GM20000 (cell line): ENCODE measurements around the gene NRP1.

ENCODE experiments used
- DNase-seq: peaks from one replicate; pipeline ENCODE4 v3.0.0; 2012; ENCODE audit warnings: low spot score
- TF ChIP-seq, protein P1 (sequence below): IDR thresholded peaks from 2 replicates; pipeline ENCODE4 v1.5.1; 2012; ENCODE audit warnings: mild to moderate bottlenecking, control low read depth; ENCODE audit errors: extremely low read depth, missing control alignments

Gene NRP1

DNA sequence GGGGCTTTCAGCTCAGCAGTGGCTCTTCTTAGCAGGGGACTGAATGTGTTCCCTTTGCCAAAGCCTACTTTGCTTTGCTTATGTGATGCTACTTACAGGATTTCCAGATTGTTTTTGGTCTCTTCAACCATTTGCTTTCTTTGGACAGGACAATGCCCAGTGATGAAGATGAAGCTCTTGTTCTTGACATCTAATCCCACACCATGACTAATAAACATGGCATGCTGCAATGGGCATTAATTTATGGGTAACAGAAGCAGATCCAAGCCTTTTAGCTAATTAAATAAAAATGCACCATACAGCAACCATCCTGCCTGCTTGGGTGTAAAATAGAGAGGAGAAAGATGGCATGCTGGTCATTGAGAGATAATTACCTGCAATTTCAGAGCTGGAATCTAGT lies 200.9 kb downstream of the NRP1 start:
- TF ChIP-seq, protein P1, sequence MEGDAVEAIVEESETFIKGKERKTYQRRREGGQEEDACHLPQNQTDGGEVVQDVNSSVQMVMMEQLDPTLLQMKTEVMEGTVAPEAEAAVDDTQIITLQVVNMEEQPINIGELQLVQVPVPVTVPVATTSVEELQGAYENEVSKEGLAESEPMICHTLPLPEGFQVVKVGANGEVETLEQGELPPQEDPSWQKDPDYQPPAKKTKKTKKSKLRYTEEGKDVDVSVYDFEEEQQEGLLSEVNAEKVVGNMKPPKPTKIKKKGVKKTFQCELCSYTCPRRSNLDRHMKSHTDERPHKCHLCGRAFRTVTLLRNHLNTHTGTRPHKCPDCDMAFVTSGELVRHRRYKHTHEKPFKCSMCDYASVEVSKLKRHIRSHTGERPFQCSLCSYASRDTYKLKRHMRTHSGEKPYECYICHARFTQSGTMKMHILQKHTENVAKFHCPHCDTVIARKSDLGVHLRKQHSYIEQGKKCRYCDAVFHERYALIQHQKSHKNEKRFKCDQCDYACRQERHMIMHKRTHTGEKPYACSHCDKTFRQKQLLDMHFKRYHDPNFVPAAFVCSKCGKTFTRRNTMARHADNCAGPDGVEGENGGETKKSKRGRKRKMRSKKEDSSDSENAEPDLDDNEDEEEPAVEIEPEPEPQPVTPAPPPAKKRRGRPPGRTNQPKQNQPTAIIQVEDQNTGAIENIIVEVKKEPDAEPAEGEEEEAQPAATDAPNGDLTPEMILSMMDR, result no peak
- DNase-seq, result no peak

DNA sequence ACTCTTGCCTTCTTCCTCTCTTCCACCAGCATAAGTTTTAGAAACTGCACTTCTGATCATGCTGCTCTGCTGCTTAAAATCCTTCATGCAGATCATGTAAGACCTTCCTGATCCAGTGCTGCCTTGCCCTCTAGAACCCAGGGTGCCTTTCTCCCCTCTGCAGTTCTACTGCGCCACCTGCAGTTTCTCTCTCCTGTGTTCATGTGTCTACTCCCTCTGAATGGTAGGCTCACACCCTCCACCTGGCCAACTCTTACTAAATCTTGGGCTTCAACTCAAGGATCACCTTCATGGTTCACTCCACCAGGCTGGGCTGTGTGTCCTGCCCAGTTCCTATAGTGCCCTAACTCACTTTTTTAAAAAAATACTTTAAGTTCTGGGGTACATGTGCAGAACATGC lies 201.8 kb downstream of the NRP1 start:
- TF ChIP-seq, protein P1, result no peak
- DNase-seq, result no peak

DNA sequence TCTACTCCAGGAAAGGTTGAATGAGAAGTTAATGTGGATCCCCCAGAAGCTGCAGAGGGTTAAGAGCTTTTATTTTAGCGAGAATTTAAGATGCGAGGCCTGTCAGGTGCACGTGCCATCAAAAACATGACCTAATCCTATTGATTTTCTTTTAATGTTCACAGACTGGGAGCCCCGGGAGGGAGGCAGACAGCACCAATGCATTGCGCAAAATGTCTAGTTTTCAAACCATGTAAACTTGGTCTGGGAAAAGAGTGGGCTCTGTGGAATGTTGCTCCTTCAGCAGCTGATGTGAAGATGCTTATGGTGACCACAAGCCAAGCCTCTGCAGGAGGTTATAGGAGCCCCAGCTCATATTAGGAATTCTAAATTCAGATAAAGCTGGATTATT lies 204.5 kb downstream of the NRP1 start:
- TF ChIP-seq, protein P1, result no peak
- no peak for DNase-seq

- no peak for DNase-seq
- TF ChIP-seq, protein P1, result no peak
These were observed 205.1 kb downstream of the NRP1 start for GRCh38 chr10:33129141-33129995.

DNA sequence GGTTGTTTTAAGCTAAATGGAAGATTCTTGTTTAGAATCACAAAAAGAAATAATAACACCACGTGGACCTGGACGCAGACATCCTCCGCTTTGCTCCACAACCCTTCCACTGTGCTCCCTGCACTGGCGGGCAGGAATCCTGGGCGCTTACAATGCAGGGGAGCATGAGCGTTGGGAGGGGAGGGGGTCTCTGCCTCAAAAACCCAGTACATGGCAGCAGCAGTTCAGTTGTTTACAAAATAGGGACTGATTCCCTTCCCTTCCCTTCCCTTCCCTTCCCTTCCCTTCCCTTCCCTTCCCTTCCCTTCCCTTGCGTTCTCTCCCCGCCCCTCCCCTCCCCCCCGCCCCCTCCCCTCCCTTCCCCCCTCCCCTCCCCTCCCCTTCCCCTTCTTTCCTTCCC lies 206.8 kb downstream of the NRP1 start:
- DNase-seq, result no peak
- TF ChIP-seq, protein P1, result no peak
